Measurements from ENCODE around the gene FURIN. TPM values are rescaled to one million over a fixed set of nuclear protein-coding genes. Genes with fewer than 3 reads are reported as not detected.

Gene FURIN
- total and polyA plus RNA-seq, 2 experiments from 2014 or later = 57.7 to 79.6 TPM

GRCh38 chr15:90878660-90879059, 10.3 kb downstream of the FURIN start:
- Histone ChIP-seq H3K4me1 (ENCODE audit: low read depth) (peaks cover 9% of the 10 kb centered on the region), H3K27me3 (no peaks in the 10 kb centered on the region), H3K9me3 (ENCODE audit: low read depth) (no peaks in the 10 kb centered on the region), H3K36me3 (peaks cover 18% of the 10 kb centered on the region), H3K4me3 (no peak overlapping the region), H3K27ac (no peak overlapping the region)
- no peak for DNase-seq (ENCODE audit: low read depth in 1 of 2, low spot score in 1 of 2)
- TF ChIP-seq CTCF (IDR thresholded peaks at IDR 0.05; ENCODE audit: low read depth, low read length) = no peak

- no peaks in the 10 kb centered on the region for H3K27me3 ChIP-seq
- TF ChIP-seq CTCF (IDR thresholded peaks at IDR 0.05; ENCODE audit: low read depth, low read length) = no peak
- peaks cover 18% of the 10 kb centered on the region for H3K36me3 ChIP-seq
These were observed 11.5 kb downstream of the FURIN start for GRCh38 chr15:90879730-90880366.

GRCh38 chr15:90880381-90881145, 12.2 kb downstream of the FURIN start:
- Histone ChIP-seq H3K9me3 (ENCODE audit: low read depth) (no peaks in the 10 kb centered on the region), H3K4me3 (no peak overlapping the region), H3K27ac (no peak overlapping the region), H3K4me1 (ENCODE audit: low read depth) (peaks cover 5% of the 10 kb centered on the region), H3K36me3 (peaks cover 18% of the 10 kb centered on the region), H3K27me3 (no peaks in the 10 kb centered on the region)
- no peak for TF ChIP-seq CTCF (IDR thresholded peaks at IDR 0.05; ENCODE audit: low read depth, low read length)
- DNase-seq (ENCODE audit: low read depth in 1 of 2, low spot score in 1 of 2) = no peak

More at GRCh38 chr15:90879730-90880366, 11.5 kb downstream of the FURIN start:
- no peak overlapping the region for H3K27ac ChIP-seq
- H3K9me3 ChIP-seq (ENCODE audit: low read depth) = no peaks in the 10 kb centered on the region
- no peak overlapping the region for H3K4me3 ChIP-seq
- no peak for DNase-seq (ENCODE audit: low read depth in 1 of 2, low spot score in 1 of 2)
- H3K4me1 ChIP-seq (ENCODE audit: low read depth) = peaks cover 5% of the 10 kb centered on the region

- Histone ChIP-seq H3K4me3 (no peak overlapping the region), H3K36me3 (peaks cover 16% of the 10 kb centered on the region), H3K9me3 (ENCODE audit: low read depth) (no peaks in the 10 kb centered on the region), H3K4me1 (ENCODE audit: low read depth) (peaks cover 5% of the 10 kb centered on the region), H3K27me3 (no peaks in the 10 kb centered on the region), H3K27ac (no peak overlapping the region)
- no peak for TF ChIP-seq CTCF (IDR thresholded peaks at IDR 0.05; ENCODE audit: low read depth, low read length)
- no peak for DNase-seq (ENCODE audit: low read depth in 1 of 2, low spot score in 1 of 2)
These were observed 13.0 kb downstream of the FURIN start for GRCh38 chr15:90881181-90881977.

- TF ChIP-seq CTCF (IDR thresholded peaks at IDR 0.05; ENCODE audit: low read depth, low read length) = no peak
- Histone ChIP-seq H3K27me3 (no peaks in the 10 kb centered on the region), H3K36me3 (peaks cover 10% of the 10 kb centered on the region), H3K27ac (no peak overlapping the region), H3K4me1 (ENCODE audit: low read depth) (peaks cover 5% of the 10 kb centered on the region), H3K9me3 (ENCODE audit: low read depth) (no peaks in the 10 kb centered on the region), H3K4me3 (no peak overlapping the region)
- DNase-seq (ENCODE audit: low read depth in 1 of 2, low spot score in 1 of 2) = no peak
These were observed 13.8 kb downstream of the FURIN start for GRCh38 chr15:90881978-90882721.

Measured in cardiac muscle cell (in vitro differentiated cells and primary cell).